Cerebellar nuclear complex (tissue), 1 donor: ENCODE data around the gene LPCAT4.

ENCODE experiments used
- DNase-seq, 2 experiments: peaks; one replicate each; lab custom pipeline; 2025; lab: John Stamatoyannopoulos, UW

LPCAT4 gene

DNA sequence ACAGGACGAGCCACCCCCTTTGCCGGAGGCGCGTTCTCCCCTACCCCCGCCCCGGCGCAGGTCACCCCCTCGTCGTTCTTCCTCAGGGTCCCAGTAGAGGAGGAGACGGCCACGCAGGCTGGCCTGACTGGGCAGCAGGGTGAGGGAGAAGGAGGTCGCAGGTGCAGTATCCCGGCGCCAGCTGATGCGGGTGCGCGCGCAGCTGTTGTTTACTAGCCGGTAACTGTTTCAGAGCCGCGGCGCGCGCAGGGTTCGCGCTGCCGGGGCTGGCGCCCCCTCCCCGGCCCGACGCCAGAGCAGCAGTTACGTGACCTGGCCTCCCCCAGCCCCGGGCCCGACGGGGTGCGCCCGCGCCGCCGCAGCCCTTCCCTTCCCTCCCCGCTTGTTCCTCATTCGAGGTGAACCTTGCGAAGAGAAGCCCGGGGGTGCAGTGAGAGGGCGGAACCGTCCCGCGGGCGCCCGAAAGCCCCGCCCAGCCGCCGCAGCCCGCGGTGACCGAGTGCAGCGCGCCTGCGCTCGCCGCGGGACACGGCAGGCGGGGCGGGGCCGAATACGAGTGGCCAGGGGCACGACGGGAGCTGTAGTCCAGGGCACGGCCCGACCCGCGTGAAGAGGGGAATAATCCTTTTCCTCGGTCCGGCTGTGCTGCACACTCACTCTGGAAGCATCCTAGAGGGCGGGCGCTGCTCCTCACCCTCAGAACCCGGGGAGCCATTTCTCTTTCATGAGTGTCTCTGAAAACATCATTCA lies 29.3 kb downstream of the LPCAT4 start, which contains the start of gene SLC12A6:
Gene SLC12A6 (minus strand): TSS at position 225 of the 750 bp plus-strand sequence. CDS start 1,101 bp downstream, outside the sequence.
- DNase-seq, result peak; percentile 12 to 65

DNA sequence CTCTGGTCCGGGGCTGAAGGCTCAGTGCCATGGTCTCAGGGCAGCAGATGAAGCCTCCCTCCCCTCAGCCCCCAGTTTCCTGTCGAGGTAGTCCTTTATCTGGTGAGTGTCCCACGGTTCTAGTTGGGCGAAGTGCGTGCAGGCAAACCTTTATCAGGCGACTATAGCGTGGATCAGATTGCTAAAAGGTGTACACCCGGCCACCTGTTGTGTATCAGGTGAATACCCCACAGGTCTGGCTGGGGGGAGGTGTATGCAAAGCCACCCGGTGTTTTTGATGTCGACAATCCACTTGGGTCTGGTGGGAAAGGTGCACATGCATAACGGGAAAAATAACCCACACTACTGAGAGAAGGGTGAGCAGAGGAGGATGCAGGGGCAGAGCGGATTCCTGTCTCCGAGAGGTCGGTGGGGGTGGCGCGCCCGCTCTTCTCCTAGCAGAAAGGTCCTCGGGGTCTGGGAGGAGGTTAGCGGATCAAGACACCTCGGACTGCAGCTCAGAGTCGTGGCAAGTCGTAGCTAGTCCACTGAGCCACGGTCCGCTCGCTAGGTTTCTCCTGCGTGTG lies 29.9 kb downstream of the LPCAT4 start:
- DNase-seq, result peak in 1 of 2 experiments; percentile 6

DNA sequence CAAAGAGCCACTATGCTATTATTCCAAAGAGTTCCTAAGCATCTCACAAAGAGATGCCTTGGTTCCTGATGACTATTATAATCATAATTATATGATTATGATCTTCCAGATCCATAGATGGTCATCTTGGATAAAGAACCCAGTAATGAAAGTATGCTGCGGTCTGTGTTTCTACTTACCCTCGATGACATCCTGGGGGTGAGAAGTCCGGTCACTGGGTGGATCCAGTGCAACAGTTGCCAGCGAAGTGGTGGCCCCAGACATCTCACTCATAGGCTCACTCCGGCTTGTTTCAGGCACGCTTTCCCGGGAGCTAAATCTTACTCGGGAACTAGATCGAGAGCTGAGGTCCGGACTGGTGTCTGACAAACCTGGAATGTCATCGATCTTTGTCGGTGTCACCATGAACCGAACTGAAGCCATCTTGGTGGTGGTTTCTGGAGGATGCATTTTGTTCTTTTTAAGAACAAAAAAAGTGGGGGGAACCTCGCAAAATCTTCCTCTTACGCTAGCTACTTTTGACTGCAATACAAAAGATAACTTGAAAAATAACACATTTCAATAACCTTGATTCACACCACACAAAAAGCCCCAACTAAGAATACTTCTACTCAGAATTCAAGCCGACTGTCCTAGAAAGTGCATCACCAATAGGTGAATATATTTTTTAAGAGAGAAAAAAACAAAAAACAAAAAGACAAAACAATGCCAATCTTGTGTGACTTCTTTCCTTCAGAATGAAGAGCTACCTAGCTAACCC lies 30.6 kb downstream of the LPCAT4 start:
- DNase-seq, result no peak

DNA sequence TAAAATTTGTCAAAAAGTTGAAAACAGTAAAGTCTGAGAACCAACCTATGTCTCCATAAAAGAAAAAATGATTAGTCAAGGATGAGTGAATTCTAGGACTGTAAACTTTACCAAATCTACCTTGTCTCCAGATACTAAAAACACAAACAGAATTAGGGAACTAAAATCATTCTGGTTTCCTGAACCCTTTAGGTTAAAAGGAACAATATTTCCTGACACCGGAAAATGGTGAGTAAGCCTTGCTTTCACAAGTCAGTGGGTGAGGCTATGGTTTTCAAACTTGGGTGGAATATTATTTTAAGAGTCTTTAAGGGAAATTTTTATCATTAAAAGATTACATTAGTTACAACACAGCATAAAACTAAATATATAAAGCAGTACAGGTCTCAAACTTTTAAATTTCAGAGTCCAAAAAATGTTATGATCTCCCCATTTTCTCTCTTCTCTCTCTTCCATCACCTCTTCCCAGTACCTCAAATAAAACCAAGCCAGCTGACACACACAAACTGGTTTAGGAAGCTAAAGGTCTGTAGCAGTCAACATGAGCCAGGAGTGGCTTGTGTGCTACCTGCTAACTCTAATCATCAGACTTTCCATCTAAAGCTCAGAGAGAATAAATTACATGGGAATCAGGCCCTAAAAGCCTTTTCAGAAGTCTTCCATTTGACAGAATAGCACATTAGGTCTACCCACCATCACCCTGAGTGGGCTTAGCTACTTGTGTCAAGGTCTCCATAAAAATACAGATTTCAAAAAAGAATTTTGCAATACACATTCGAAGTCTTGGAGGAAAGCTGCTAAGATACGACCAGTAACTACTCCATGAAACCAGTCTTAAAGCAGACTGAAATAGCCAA lies 31.6 kb downstream of the LPCAT4 start:
- no peak for DNase-seq

DNA sequence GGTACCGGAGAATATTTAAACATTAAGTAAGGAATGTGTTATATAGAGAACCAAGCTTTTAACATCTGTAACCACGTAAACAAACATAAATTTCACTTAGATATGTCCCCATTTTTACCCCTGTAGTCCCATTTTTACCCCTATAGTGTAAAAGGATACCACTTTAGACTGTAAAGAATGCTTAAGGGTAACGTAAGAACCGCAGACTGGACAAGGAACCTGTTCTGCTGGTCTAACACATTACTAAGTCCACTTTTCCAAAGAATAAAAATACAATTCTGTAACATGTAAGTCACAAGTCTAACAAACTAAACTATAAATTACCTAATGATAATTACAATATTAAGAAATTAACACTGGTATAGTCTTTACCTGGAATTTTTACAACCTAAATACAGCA lies 32.3 kb downstream of the LPCAT4 start:
- DNase-seq, result no peak

DNA sequence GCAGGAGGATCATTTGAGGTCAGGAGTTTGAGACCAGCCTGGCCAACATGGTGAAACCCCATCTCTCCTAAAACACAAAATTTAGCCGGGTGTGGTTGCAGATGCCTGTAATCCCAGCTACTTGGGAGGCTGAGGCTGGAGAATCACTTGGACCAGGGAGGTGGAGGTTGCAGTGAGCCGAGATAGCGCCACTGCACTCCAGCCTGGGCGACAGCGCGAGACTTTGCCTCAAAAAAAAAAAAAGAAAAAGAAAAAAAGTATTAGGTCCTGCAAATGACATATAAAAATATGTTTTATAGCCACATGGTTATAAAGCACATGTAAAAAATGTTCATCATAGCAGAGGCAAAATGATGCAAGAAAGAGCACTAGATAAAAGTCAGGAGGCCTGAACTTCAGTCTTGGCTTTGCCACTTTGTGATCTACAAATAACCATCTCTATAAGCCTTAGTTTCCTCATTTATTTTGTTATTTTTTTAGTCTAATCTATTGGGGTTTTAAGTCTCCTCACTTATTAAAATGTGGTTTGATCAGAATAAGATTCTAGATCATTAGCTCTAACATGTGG lies 34.4 kb downstream of the LPCAT4 start:
- no peak for DNase-seq

DNA sequence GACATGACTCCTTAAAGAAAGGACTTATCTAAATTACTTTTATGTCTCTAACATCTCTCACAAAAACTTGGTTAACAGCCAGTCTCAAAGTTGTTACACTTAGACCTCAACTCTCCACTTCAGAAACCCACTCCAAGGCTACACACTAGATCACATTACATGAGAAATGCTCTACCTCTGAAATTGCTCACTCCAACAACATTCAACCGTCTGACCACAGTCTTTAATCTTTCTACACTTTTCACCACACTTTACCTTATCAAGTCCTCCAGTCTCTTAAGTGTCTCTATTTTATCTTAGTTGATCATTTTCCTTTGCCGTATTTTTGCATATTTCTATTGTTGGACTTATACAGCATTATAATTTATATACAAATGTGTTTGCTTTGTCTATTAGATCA lies 35.2 kb downstream of the LPCAT4 start:
- no peak for DNase-seq

DNA sequence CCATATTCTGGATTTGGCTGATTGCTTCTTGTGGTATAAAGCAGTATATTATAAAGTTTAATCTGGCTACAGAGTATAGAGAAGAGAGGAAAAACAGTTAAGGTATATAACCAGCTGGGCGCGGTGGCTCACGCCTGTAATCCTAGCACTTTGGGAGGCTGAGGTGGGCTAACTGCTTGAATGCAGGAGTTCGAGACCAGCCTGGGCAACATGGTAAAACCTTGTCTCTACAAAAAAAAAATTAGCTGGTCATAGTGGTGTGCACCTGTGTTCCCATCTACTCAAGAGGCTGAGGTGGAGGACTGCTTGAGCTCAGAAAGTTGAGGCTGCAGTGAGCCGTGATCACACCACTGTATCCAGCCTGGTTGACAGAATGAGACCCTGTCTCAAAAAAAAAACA lies 36.7 kb downstream of the LPCAT4 start:
- no peak for DNase-seq

DNA sequence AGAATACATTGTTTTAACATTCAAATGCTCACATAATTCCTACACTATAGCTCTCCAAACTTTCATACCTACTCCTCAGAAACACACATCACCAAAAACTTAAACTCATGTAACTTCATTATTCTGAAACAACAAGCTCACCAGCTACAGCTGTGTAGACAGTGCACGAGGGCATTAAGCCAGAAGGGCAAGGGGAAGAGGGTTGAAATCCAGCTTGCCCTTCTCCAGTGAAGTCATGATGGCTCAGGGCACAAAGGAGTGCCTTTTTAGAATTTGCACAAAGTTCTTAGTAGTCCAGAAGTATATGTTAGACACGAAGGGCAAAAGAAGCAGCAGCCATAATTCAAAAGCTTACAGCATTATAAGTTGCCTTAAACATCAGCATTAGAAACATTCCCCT lies 38.0 kb downstream of the LPCAT4 start:
- DNase-seq, result no peak

DNA sequence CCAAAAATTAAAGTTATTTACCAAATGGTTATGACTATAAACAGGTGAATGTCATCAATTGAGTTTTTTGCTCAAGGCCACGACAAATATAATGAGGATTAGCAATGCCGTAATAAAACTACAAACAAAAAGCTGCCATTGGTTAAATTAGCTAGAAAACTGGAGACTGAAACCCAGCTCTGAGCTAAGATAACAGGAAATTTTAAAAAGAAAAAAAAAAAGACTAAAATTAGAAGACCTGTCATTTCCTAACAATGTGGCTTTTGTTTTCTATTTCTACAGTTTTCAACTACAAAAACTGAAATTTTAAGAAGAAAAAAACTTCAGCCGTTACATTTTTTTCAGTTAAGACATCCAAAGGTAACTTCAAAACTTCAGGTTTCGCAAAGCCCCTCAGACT lies 39.1 kb downstream of the LPCAT4 start:
- DNase-seq, result no peak

DNA sequence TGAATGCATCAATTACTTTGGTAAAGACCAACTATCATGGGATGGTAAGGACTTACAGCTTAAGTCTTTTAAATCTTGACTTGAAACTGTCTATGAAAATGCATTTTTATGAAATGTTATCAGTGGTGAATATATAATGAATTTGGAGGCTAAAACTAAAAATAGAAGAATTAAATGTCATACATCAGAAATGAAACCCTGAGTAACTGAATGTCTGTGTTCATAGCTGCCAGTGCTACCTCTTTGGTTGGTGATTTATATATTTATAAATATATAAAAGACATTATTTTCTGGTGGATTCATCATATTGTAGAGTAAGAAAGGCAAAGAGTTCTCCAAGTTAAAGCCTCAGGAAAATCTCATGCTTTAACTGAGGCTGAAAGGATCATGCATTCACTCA lies 41.6 kb downstream of the LPCAT4 start:
- DNase-seq, result no peak

DNA sequence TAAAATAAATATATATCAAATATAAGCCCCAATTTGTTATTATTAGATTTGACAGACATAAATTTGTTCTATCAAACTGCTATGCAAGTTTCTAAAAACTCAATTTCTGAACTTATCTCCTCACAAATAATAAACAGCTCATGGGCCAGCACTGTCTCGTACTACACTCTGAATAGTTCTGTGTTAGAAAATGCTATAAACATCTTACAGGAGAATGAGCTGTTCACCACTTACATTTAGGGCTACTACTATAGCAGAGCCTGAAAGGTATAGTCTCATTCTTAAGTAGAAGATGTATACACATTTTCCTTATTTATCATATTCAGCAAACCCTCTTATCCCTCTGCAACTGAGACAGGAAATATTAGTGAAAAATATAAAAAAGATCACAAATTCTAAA lies 42.1 kb downstream of the LPCAT4 start:
- no peak for DNase-seq

DNA sequence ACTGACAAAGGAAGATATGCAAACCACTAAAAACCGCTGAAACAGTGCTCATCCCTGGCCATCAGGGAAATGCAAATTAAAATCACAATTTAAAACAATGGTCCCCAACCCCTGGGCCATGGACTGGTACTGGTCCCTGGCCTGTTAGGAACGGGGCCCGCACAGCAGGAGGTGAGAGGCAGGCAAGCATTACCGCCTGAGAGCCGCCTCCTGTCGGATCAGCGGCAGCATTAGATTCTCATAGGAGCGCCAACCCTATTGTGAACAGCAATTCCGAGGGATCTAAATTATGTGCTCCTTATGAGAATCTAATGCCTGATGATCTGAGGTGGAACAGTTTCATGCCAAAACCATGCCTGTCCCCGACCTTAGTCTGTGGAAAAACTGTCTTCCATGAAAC lies 43.8 kb downstream of the LPCAT4 start:
- no peak for DNase-seq

DNA sequence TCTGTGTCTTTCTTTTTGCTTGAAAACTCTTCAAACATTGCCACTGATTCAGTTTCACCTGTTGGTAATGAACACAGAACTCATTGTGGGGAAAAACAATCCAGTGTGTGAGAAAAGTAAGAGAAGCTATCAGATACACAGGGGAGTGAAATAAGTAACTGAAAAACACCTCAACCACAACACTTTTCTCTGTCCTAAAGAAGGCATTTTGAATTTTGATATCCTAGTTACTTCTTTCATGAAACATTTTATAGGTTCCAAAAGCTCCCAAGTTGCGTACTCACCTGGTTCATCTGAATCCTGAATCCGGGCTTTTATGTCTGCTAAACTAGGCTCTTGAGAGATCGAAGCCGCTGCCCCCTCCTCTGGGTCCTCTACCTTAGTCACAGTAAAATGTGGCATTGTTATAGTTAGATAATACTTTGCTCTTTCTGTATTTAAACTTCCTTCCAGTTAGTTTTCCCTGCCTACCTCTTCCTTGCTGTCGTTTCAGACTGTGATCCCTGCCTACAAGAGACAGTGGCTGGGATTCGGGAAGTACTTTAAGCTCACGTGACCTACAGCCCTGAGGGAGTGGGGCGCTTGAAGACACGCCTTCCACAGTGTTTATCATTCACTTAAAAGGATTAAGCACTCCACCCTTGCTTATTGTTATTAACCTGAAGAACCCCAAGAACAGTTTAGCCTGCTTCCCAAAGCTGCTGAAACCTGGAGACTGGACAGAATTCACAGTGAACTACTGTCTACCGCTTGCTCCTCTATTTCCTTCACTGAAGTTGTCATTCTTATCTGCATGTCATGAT lies 48.5 kb downstream of the LPCAT4 start:
- no peak for DNase-seq

DNA sequence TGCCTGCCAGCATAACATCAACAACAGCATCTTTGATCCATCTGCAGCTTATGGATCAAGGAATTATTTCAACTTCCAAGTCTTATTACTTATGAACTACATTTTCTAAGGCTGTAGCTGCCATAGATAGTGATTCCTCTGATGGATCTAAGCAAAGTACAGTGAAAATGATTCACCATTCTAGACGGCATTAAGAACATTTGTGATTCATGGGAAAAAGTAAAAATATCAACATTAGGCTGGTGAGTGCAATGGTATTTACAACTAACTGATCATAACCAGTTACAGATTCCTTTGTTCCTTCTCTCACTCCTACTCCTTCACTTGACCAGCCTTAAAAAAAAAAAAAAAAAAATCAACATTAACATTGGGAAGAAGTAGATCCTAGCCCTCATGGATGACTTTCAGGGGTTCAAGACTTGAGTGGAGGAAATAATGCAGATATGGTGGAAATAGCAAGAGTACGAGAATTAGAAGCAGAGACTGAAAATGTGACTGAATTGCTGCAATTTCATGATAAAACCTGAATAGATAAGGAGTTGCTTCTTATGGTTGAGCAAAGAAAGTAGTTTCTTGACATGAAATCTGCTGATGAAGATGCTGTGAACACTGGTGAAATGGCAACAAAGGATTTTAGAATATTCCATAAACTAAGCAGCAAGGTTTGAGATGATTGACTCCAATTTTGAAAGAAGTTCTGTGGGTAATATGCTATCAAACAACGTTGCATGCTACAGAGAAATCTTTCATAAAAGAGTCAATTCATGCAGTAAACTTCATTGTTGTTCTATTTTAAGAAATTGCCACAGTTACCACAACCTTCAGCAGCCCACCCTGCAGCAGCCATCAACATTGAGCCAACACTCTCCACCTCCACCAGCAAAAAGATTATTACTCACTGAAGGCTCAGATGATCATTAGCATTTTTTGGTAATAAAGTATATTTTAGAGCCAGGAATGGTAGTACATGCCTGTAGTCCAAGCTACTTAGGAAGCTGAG lies 52.2 kb downstream of the LPCAT4 start:
- DNase-seq, result no peak

DNA sequence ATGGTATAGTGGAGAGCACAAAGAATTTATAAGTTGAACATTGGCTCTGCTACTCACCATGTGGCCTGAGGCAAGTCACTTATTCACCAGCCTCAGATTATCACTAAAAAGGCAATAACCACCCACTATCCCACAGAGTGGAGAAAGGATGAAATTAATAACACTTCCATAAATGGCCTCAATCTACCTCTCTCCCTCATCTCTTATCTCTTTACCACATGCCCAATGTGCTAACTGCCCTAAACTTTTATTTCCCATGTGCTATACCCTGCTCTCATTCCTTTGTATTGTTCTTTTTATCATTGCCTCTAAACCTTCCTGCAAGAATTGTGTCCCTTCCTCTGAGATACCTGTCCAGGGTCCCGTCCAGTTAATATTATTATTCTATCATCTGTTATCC lies 55.4 kb downstream of the LPCAT4 start:
- DNase-seq, result no peak
